ENCODE results near the gene KLHDC1. TPM values are rescaled to one million over a fixed set of nuclear protein-coding genes. Genes with fewer than 3 reads are reported as not detected.

The KLHDC1 gene
- polyA plus RNA-seq, 1 donor (not counting 4 experiments of a cell fraction or from before 2014, with no cell fraction given) = 0.50 TPM

DNA sequence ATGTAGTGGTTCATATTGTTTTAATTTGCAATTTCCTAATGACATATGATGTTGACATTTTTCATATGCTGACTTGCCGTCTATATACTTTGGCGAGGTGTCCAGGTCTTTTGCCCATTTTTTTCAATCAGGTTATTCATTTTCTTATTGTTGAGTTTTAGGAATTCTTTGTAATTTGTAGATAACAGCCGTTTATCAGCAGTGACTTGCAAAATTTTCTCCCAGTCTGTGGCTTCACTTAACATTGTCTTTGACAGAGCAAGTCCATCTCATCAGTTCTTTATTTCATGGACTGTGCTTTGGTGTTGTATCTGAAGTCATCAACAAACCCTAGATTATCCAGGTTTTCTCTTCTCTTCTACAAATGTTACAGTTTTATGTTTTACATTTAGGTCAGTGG is 62.5 kb downstream of the KLHDC1 start:
- dilution Hi-C loops (cut with MboI; ENCODE audit: extremely low pct_ligation_motif_present, low sequenced_read_pairs) = no loop called here
- no peak for FAIRE-seq

DNA sequence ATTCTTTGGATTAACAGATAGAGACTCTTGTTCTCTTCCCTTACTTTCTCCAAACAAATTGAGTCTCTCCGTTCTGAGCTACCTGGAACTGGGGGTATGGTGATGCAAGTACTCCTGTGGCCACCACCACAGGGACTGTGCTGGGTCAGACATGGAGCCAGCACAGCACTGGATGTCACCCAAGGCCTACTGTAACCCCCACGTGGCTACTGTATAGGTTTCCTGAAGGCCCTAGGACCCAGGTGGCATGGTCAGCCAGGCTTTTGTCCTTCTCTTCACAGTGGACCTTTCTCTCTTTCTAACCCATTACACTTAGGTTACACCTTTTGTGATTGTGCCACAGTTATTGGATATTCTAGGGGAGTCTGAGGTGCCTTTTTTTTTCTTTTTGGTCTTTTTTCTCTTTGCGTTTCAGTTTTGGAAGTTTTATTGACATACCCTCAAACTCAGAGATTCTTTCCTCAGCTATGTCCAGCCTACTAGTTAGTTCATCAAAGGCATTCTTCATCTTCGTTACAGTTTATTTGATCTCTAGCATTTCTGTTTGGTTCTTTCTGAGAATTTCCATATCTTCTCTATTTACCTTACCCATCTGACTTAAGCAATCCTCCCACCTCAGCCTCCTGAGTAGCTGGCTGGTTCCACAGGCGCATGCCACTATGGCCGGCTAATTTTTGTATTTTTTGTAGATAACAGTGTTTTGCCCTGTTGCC is 69.1 kb downstream of the KLHDC1 start:
- Histone ChIP-seq H2AFZ (ENCODE audit: control insufficient read depth, low read length) (no peak overlapping the region), H3K9me1 (ENCODE audit: control insufficient read depth, extremely low read depth, insufficient read depth, low read length) (no peaks in the 10 kb centered on the region), H3K79me2 (ENCODE audit: control insufficient read depth, insufficient read depth, low read length) (no peaks in the 10 kb centered on the region), H3K36me3 (ENCODE audit: control insufficient read depth in 2 of 2, extremely low read depth in 1 of 2, insufficient read depth in 2 of 2, low read length in 2 of 2) (no peaks in the 10 kb centered on the region), H3K9me3 (ENCODE audit: control insufficient read depth, low read depth, low read length) (no peaks in the 10 kb centered on the region), H3K27me3 (ENCODE audit: control insufficient read depth, extremely low read depth, insufficient read depth, low read length) (no peaks in the 10 kb centered on the region), H3K4me1 (ENCODE audit: control insufficient read depth, extremely low read depth, insufficient read depth, low read length) (peaks cover 4% of the 10 kb centered on the region), H3K9ac (ENCODE audit: control insufficient read depth, extremely low read depth, insufficient read depth, low read length) (no peak overlapping the region), H3K27ac (ENCODE audit: control insufficient read depth, insufficient read depth, low read length) (no peak overlapping the region), H3K4me2 (ENCODE audit: control insufficient read depth, extremely low read depth, insufficient read depth, low read depth, low read length) (no peak overlapping the region), H3K4me3 (ENCODE audit: control insufficient read depth in 2 of 3, extremely low read depth in 1 of 3, insufficient read depth in 2 of 3, low read depth in 1 of 3, low read length in 3 of 3) (no peak overlapping the region), H4K20me1 (ENCODE audit: control insufficient read depth, extremely low read depth, insufficient read depth, low read length) (no peaks in the 10 kb centered on the region)
- dilution Hi-C loops (cut with MboI; ENCODE audit: extremely low pct_ligation_motif_present, low sequenced_read_pairs) = no loop called here
- DNase-seq (ENCODE audit: low read depth, low spot score) (no peak), FAIRE-seq (no peak)
- no peak for TF ChIP-seq EZH2 (IDR thresholded peaks at IDR 0.05; ENCODE audit: low read length)
- no peak for TF ChIP-seq CTCF (optimal IDR thresholded peaks at IDR 0.05 in 1 of 3, IDR thresholded peaks at IDR 0.05 in 1 of 3, conservative IDR thresholded peaks at IDR 0.05 in 1 of 3; ENCODE audit: extremely low read depth in 1 of 3, insufficient read depth in 2 of 3, low read length in 3 of 3)

More for the DNA sequence above, 62.5 kb downstream of the KLHDC1 start:
- Histone ChIP-seq H3K4me1 (ENCODE audit: control insufficient read depth, extremely low read depth, insufficient read depth, low read length) (no peaks in the 10 kb centered on the region), H3K27me3 (ENCODE audit: control insufficient read depth, extremely low read depth, insufficient read depth, low read length) (no peaks in the 10 kb centered on the region), H3K36me3 (ENCODE audit: control insufficient read depth in 2 of 2, extremely low read depth in 1 of 2, insufficient read depth in 2 of 2, low read length in 2 of 2) (no peaks in the 10 kb centered on the region), H3K4me3 (ENCODE audit: control insufficient read depth in 2 of 3, extremely low read depth in 1 of 3, insufficient read depth in 2 of 3, low read depth in 1 of 3, low read length in 3 of 3) (no peak overlapping the region), H3K79me2 (ENCODE audit: control insufficient read depth, insufficient read depth, low read length) (no peaks in the 10 kb centered on the region), H3K9me3 (ENCODE audit: control insufficient read depth, low read depth, low read length) (no peaks in the 10 kb centered on the region), H3K4me2 (ENCODE audit: control insufficient read depth, extremely low read depth, insufficient read depth, low read depth, low read length) (no peak overlapping the region), H3K9me1 (ENCODE audit: control insufficient read depth, extremely low read depth, insufficient read depth, low read length) (no peaks in the 10 kb centered on the region), H3K27ac (ENCODE audit: control insufficient read depth, insufficient read depth, low read length) (no peak overlapping the region), H3K9ac (ENCODE audit: control insufficient read depth, extremely low read depth, insufficient read depth, low read length) (no peak overlapping the region), H2AFZ (ENCODE audit: control insufficient read depth, low read length) (no peak overlapping the region), H4K20me1 (ENCODE audit: control insufficient read depth, extremely low read depth, insufficient read depth, low read length) (no peaks in the 10 kb centered on the region)
- DNase-seq (ENCODE audit: low read depth, low spot score) = no peak
- no peak for TF ChIP-seq CTCF (optimal IDR thresholded peaks at IDR 0.05 in 1 of 3, IDR thresholded peaks at IDR 0.05 in 1 of 3, conservative IDR thresholded peaks at IDR 0.05 in 1 of 3; ENCODE audit: extremely low read depth in 1 of 3, insufficient read depth in 2 of 3, low read length in 3 of 3)
- no peak for TF ChIP-seq EZH2 (IDR thresholded peaks at IDR 0.05; ENCODE audit: low read length)

Data from keratinocyte (primary cell).